Activated CD8-positive, alpha-beta memory T cell treated with anti-CD3 and anti-CD28 coated beads for 1 hour (primary cell): ENCODE results near the gene PTCH2.
A peak's percentile ranks its signal among the peaks of the same experiment; 100 is the strongest.
"Not testable (repeated sequence)": the region's sequence is repeated elsewhere in the genome, so short reads cannot be mapped to it uniquely, and the experiment has no call there.

Experiments used
- DNase-seq, 2 donors: peaks; one replicate each; pipeline ENCODE4 v3.0.0-alpha.2; 2020; ENCODE audit warnings: low read depth in 1 of 2; ENCODE audit errors: extremely low read depth in 1 of 2

PTCH2 gene

GRCh38 chr1:44805311-44806024 lies 37.6 kb downstream of the PTCH2 start:
- no peak for DNase-seq

- no peak for DNase-seq
Observed at GRCh38 chr1:44803312-44804095, 39.5 kb downstream of the PTCH2 start.

DNA sequence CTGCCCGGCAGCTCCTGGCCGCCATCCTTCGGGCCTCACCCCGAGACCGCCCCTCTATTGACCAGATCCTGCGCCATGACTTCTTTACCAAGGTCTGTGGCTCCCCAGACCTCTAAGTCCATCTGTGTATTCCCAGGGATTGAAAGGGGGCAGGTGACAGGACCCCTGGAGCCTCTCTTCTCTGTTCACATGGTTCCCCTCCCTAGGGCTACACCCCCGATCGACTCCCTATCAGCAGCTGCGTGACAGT lies 40.1 kb downstream of the PTCH2 start:
- DNase-seq, result no peak

- no peak for DNase-seq
Observed at GRCh38 chr1:44802306-44803061, 40.6 kb downstream of the PTCH2 start.

GRCh38 chr1:44801491-44802305 lies 41.4 kb downstream of the PTCH2 start:
- no peak for DNase-seq

GRCh38 chr1:44799770-44800584 lies 43.1 kb downstream of the PTCH2 start, which contains the start of gene PLK3:
Gene PLK3, plus strand, starts transcription at chr1:44800377. Its CDS starts 87 bp downstream, at chr1:44800464.
- peak; percentile 96 for DNase-seq

- no peak for DNase-seq
Observed at GRCh38 chr1:44798481-44799365, 44.3 kb downstream of the PTCH2 start.

DNA sequence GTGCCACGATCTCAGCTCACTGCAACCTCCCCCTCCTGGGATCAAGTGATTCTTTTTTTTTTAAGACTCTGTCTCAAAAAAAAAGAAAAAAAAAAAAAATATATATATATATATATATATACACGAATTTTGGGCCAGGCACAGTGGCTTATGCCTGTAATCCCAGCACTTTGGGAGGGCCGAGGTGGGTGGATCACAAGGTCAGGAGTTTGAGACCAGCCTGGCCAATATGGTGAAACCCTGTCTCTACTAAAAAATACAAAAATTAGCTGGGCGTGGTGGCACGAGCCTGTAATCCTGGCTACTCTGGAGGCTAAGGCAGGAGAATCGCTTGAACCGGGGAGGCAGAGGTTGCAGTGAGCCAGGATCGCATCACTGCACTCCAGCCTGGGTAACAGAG lies 45.2 kb downstream of the PTCH2 start:
- DNase-seq, result not testable (repeated sequence)

DNA sequence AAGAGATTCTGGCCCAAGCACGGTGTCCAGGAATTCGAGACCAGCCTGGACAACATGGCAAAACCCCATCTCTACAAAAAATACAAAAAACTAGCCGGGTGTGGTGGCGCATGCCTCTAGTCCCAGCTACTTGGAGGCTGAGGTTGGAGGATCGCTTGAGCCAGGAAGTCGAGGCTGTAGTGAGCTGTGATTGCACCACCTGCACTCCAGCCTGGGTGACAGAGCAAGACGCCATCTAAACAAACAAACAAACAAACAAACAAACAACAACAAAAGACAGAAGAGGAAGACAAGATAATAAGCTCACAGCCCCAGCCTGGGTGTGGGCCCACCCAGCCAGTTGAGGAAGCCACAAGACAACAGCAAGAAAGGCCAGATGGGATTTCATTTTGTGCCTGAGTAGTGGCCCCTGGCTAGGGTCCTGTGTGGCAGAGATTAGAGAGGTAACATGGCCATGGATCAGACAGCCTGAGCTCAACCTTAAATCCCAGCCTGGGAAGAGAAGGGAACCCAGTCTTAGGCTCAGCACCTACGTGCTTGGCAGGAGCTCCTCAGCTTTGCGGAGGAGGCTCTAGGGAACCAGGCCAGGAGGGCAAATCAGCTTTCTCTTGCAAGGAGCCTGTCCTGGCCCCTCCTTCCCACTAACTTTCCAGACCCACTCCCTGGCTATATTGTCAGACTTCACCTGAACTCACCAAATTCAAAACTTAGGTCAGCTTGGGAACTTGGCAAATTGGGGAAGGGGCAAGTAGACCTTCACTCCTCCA lies 50.1 kb downstream of the PTCH2 start:
- DNase-seq, result no peak

- no peak for DNase-seq
Observed at GRCh38 chr1:44790968-44791801, 51.9 kb downstream of the PTCH2 start.

DNA sequence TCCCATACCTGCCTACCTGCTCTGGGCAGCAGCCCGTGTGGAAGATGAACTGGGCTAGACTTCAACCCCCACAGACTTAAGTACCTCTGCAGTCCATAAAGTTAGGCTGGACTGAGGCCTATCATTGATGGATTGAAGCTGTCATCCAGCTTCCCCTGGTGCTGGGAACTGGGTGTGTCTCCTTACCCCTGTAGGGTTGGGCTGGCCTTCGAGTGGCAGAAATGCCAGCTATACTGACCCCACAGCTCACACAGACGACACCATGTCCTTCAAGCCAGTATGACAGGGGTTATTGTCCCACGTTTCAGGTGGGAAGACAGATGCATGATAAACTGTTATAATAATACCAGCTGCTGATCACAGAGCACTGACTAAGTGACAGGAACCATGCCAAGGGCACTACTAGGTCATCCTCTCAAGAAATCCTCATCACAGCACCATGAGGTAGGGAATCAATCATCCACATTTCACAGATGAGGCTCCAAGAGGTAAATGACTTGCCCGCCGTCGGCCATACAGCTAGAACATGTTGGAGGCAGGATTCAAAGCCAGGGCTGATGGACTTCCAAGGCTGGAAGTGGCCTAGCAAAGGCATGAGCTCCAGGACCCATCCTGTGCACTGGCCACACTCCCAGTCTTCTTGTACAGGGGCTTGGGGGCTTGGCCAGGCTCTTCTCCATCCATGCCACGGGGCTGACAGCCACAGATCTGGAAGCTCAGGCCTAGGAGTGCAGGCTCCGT lies 54.8 kb downstream of the PTCH2 start, which contains the start of gene BEST4:
Gene BEST4 (minus strand): TSS at position 51 of the 741 bp plus-strand sequence. CDS start 465 bp downstream, outside the sequence.
- DNase-seq, result no peak

- no peak for DNase-seq
Observed at GRCh38 chr1:44787506-44787905, 55.5 kb downstream of the PTCH2 start.

DNA sequence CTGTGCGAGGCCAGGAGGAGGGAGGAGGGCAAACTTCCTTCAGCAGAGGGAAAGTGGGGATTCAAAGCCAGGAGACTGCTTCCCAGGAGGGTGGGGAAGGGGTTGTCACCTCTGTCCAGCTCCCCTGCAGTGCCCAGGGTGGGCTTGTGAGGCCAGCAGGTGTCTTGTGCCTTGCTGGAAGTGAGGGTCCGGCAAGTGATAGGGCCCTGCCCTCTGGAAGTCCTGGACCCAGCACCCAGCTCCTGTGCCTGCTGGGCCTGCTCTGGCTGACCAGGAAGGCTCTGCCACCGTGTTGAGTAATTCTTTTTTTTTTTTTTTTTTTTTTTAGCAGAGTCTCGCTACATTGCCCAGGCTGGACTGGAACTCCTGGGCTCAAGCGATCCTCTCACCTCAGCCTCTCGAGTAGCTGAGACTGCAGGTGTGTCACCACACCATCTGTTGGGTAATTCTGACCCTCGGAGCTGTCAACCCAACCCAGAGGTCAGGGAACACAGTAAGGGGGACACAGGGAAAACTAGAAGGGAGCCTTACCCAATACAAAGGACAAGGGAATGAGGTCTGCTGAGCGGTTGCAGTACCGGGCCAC lies 56.1 kb downstream of the PTCH2 start:
- no peak for DNase-seq

DNA sequence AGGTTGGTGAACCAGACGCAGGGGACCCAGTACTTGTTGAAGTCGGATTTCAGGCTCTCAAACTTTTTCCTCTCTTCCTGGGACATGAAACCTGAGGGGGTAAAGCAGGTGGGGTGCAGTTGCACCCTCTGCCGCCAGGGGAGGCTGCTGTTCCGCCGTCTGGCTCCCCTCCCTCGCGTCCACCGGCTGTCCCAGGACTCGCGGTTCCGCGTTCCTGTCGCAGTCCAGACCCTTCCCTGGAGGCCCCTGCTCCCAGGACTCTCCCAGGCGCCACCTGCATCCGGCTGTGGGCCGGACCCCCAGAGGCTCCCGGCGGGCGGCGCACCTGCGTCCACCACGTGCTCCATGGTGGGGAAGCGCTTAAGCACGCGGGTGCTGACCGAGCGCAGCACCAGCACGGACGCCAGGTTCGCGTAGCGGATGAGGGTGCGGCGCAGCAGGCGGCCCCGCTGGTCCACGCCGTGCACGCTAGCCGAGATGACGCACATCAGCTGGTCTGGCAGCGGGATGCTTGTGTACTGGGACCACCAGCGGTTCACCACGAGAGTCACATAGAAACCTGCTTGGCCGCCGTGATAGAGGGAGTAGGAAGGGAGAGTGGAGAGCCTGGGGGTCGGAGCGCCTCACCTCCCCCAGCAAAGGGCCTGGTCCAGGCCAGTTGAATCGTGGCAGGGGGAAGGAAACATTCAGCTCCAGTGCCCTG lies 56.8 kb downstream of the PTCH2 start:
- DNase-seq, result peak in 1 of 2 donors; percentile 62

- DNase-seq, result no peak
Observed at GRCh38 chr1:44785501-44786137, 57.4 kb downstream of the PTCH2 start.
